Measurements from ENCODE around the gene KCNK5. TPM values are rescaled to one million over a fixed set of nuclear protein-coding genes. Genes with fewer than 3 reads are reported as not detected.

KCNK5 gene
- total and polyA plus RNA-seq, 9 of the 15 experiments (the other 6 are each of a cell fraction or from before 2014, with no cell fraction given): 1.5 to 45.8 (median 25.8) TPM

- TF ChIP-seq BMI1 (IDR thresholded peaks at IDR 0.05; ENCODE audit: low read length) (no peak), TRIM25 (IDR thresholded peaks at IDR 0.05; ENCODE audit: borderline replicate concordance) (no peak), CTCFL (IDR thresholded peaks at IDR 0.05; ENCODE audit: borderline replicate concordance, insufficient read depth, low read depth, low read length, poor library complexity, severe bottlenecking) (no peak), ZNF764 (CRISPR knock-in tag; IDR thresholded peaks at IDR 0.05; ENCODE audit: low read depth) (no peak), JUND (IDR thresholded peaks at IDR 0.05; ENCODE audit: borderline replicate concordance, low read depth, low read length) (no peak), JUND (tag; IDR thresholded peaks at IDR 0.05; ENCODE audit: borderline replicate concordance, low read depth, low read length) (no peak), ZBTB5 (IDR thresholded peaks at IDR 0.05) (no peak), MAX (CRISPR knock-in tag; IDR thresholded peaks at IDR 0.05) (no peak), ZNF407 (IDR thresholded peaks at IDR 0.05; ENCODE audit: low read depth) (no peak), NFYB (IDR thresholded peaks at IDR 0.05; ENCODE audit: extremely low read depth, insufficient read length) (no peak), TCFL5 (CRISPR knock-in tag; conservative IDR thresholded peaks at IDR 0.05) (no peak), PHF21A (IDR thresholded peaks at IDR 0.05; ENCODE audit: borderline replicate concordance, low read depth) (no peak), SRSF7 (optimal IDR thresholded peaks at IDR 0.05; ENCODE audit: low read depth, low read length) (no peak)
Observed at GRCh38 chr6:39189915-39190544, 39.2 kb downstream of the KCNK5 start (continued).
